Measurements from ENCODE around the gene KIAA1755.
"Not testable (repeated sequence)": the region's sequence is repeated elsewhere in the genome, so short reads cannot be mapped to it uniquely, and the experiment has no call there.

The KIAA1755 gene

GRCh38 chr20:38269040-38269439 lies 8.5 kb upstream of the KIAA1755 start:
- intact Hi-C loops (cut with DNase I) = no loop called here
- peak in 1 of 42 donors; percentile 3 for DNase-seq

DNA sequence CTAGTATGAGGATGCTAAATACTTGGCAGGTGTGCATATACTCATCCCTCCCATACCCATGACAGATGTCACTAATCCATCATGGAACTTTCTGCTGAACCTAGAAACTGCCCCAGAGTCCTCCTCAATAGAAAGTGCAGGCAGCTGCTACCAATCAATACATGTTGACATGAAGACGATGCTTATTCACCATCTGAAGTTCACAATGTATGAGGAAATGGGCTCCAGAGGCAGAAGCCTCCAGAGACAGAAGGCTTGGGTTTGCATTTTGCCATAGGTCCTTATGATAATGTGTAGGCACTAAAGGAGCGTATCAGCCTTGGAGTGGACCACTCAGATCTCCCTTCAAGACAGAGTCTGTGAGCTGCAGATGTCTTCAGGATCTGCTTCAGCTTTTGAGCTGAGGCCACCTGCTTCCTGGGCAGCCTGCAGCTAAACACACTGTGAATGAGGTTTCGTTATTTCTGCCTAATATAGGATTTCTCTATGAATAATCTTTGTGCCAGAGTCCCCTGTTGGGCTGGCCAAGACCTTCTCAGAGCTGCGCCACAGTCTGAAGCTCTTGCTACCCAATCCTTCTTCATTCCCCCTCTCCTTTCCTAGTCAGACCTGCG lies 7.5 kb upstream of the KIAA1755 start:
- peak in 1 of 42 donors; percentile 5 for DNase-seq
- intact Hi-C loops (cut with DNase I) = no loop called here

DNA sequence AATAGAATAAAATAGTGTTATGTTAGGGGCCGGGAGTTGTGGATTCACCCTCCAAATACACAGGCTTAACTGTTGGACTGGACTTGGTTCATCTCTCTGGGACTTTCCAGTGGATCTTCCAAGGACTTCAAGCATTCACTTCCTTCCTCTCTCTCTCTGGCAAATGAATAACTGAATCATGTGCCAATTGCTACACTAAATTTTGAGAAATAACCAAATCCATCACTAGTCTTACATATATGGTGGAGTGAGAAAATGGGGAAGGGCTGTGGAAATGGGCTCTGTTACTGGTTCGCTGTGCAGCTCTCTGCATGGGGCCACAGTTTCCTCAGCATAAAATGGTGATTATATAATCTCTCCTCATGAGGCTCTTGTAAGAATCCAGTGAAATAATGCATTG lies 6.8 kb upstream of the KIAA1755 start:
- DNase-seq = no peak
- intact Hi-C loops (cut with DNase I) = no loop called here

DNA sequence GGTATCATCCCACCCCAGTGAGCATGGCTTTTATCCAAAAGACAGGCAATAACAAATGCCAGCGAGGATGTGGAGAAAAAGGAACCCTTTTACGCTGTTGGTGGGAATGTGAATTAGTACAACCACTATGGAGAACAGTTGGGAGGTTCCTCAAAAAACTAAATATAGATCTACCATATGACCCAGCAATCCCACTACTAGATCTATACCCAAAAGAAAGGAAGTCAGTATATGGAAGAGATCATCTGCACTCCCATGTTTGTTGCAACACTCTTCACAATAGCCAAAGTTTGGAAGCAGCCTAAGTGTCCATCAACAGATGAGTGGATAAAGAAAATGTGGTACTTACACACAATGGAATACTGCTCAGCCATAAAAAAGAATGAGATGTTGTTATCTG lies 5.9 kb upstream of the KIAA1755 start:
- DNase-seq = no peak
- intact Hi-C loops (cut with DNase I) = no loop called here

GRCh38 chr20:38262931-38263330 lies 2.4 kb upstream of the KIAA1755 start:
- intact Hi-C loops (cut with DNase I) = no loop called here
- DNase-seq = no peak

- DNase-seq = no peak
- intact Hi-C loops (cut with DNase I) = no loop called here
Observed at GRCh38 chr20:38261054-38261390, 487 bp upstream of the KIAA1755 start.

GRCh38 chr20:38260025-38260377 lies 534 bp downstream of the KIAA1755 start:
- intact Hi-C loops (cut with DNase I) = no loop called here
- peak in 4 of 42 donors; percentile 20 to 58 (median 33) for DNase-seq

GRCh38 chr20:38258545-38259215 lies 1.9 kb downstream of the KIAA1755 start:
- no peak for DNase-seq
- intact Hi-C loops (cut with DNase I) = no loop called here

DNA sequence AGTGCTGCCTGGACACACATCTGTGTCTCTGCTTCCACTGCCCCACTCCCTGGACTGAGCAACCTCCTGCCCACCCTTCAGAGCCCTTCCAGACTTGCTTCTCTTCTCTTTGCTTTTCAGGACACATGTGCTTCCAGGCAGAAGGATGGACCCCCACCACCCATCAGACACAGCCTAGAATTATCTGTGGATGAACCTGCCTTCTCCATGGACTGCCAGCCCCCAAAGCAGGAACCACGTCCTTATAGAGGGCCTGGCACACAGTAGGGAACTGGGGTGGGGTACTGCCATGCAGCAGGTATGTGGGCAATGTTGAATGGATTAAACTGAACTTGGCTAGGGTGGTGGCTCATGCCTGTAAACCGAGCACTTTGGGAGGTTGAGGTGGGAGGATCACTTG lies 3.6 kb downstream of the KIAA1755 start:
- intact Hi-C loops (cut with DNase I) = no loop called here
- no peak for DNase-seq

- intact Hi-C loops (cut with DNase I) = no loop called here
- DNase-seq = no peak
Observed at GRCh38 chr20:38256021-38256420, 4.5 kb downstream of the KIAA1755 start.

DNA sequence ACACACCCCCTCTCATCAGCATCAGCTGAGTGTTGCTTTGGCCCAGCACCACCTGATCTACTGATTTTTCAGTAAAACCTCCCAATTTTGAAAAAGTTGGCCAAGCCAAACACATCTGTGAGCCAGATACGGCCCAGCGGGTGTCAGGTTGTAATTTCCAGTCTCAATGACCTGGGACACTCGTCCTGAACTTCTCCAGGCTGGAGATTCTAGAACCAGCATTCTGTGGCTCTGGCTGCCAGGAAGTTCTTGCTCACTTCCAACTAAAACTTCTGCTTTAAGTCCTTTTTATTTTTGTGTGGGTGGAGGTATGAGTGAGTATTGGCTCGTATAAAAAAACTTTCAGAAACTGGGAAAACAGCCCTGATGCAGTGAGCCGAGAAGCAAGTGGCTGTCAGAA lies 5.1 kb downstream of the KIAA1755 start:
- intact Hi-C loops (cut with DNase I) = no loop called here
- peak in 2 of 42 donors; percentile 40 to 52 for DNase-seq

DNA sequence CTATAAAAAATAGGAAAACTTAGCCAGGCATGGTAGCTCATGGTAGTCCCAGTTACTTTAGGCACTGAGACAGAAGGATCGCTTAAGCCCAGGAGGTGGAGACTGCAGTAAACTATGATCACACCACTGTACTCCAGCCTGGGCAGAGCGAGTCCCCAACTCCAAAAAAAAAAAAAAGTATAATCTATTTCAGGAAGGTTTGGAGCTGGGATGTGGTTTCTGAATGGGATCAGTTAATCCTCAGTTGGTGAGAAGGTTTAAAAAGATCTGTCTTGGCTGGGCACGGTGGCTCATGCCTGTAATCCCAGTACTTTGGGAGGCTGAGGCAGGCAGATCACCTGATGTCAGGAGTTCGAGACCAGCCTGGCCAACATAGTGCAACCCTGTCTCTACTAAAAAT lies 5.9 kb downstream of the KIAA1755 start:
- intact Hi-C loops (cut with DNase I); DNase-seq: not testable (repeated sequence)

- DNase-seq = no peak
- intact Hi-C loops (cut with DNase I) = no loop called here
Observed at GRCh38 chr20:38253571-38253970, 7.0 kb downstream of the KIAA1755 start.

GRCh38 chr20:38252292-38253288 lies 7.9 kb downstream of the KIAA1755 start:
- intact Hi-C loops (cut with DNase I) = no loop called here
- DNase-seq = peak in 9 of 42 donors; percentile 29 to 67 (median 37)

- peak in 4 of 42 donors; percentile 27 to 57 (median 40) for DNase-seq
- intact Hi-C loops (cut with DNase I) = not testable (repeated sequence)
Observed at GRCh38 chr20:38251441-38251840, 9.1 kb downstream of the KIAA1755 start.

DNA sequence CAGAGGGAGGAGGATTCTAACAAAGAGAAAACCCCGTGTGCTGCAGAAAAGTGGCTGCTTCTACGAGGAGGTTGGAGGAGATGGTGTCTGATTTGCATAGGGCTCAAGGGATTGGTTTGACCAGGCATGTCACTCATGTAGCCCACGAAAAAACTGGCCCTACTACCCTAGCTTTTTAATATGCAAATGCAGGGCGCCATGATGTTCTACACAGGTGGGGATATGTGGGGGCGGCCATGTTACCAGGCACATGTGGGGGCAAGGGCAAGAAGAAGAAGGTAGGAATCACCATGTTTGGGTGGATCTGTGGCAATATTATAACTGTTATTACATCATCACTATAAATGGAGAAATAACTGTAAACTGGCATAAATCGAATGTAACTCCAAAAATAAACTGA lies 9.9 kb downstream of the KIAA1755 start:
- peak in 3 of 42 donors; percentile 28 to 56 (median 32) for DNase-seq
- intact Hi-C loops (cut with DNase I) = no loop called here

- intact Hi-C loops (cut with DNase I) = no loop called here
- no peak for DNase-seq
Observed at GRCh38 chr20:38249536-38250310, 10.8 kb downstream of the KIAA1755 start.

GRCh38 chr20:38248133-38248532 lies 12.4 kb downstream of the KIAA1755 start:
- intact Hi-C loops (cut with DNase I) = no loop called here
- DNase-seq = no peak

DNA sequence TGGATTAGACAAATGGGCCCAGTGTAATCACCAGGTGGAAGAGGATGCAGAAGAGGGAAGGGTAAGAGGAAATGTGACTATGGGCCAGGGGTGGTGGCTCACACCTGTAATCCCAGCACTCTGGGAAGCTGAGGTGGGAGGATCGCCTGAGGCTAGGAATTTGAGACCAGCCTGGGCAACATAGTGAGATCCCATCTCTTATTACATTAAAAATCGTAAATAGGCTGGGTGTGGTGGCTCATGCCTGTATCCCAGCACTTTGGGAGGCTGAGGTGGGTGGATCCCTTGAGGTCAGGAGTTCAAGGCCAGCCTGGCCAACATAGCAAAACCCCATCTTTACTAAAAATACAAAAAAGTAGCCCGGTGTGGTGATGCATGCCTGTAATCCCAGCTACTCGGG lies 12.8 kb downstream of the KIAA1755 start:
- intact Hi-C loops (cut with DNase I) = not testable (repeated sequence)

More for the DNA sequence above, 12.8 kb downstream of the KIAA1755 start:
- DNase-seq = not testable (repeated sequence)

All from head of caudate nucleus (tissue), 42 donors.